Measurements from ENCODE around the gene DRICH1.

GRCh38 chr22:23579280-23579679, 52.8 kb downstream of the DRICH1 start:
- TF ChIP-seq CTCF (IDR thresholded peaks at IDR 0.05) (no peak), EP300 (IDR thresholded peaks at IDR 0.05) (no peak)

Data from gastroesophageal sphincter (tissue), 3 donors.